ENCODE data around the gene USP19. TPM values are rescaled to one million over a fixed set of nuclear protein-coding genes. Genes with fewer than 3 reads are reported as not detected.

USP19 gene
- polyA plus RNA-seq, 1 donor from 2014 or later = 58.5 TPM

DNA sequence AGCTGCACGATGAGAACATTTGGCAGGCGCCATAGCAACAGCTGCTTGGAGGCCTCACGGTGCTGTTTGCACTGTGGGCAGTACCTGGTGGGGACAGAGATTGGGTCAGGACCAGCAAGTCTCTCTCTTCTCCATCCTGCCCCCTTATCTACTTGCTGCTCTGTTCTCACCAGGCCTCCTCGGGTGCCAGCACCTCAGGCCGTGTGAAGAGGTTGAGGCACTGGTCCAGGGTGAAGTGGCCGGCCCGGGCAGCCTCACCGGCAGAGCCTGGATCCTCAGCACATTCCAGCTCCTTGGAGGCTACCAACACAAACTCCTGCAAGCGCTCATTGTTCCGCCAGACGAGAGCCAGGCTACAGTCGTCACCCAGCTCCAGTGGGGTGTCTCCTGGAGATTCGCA, 9.8 kb downstream of the USP19 start:
- H3K79me2 ChIP-seq (replicated peaks; ENCODE audit: insufficient read depth, low read length) = no peaks in the 10 kb centered on the region
- H3F3A ChIP-seq (ENCODE audit: insufficient read depth, low read length, poor library complexity, severe bottlenecking) = peaks cover 1% of the 10 kb centered on the region
- no peak overlapping the region for H3K27ac ChIP-seq (ENCODE audit: low read length)
- no peaks in the 10 kb centered on the region for H3K9me3 ChIP-seq (ENCODE audit: low read length)
- H3K9me2 ChIP-seq (ENCODE audit: insufficient read depth, low read length) = no peaks in the 10 kb centered on the region
- H4K20me1 ChIP-seq (ENCODE audit: insufficient read depth) = no peaks in the 10 kb centered on the region
- H3K4me2 ChIP-seq (ENCODE audit: low read length) = no peak overlapping the region
- H3K4me3 ChIP-seq (ENCODE audit: low read length) = no peak overlapping the region
- no peak overlapping the region for H3K9ac ChIP-seq (ENCODE audit: low read length)
- H3K27me3 ChIP-seq (ENCODE audit: insufficient read depth, low read depth, low read length) = no peaks in the 10 kb centered on the region
- TF ChIP-seq RAD21 (conservative IDR thresholded peaks at IDR 0.05) (no peak), MXI1 (conservative IDR thresholded peaks at IDR 0.05; ENCODE audit: poor library complexity, severe bottlenecking) (no peak), EP300 (conservative IDR thresholded peaks at IDR 0.05; ENCODE audit: poor library complexity, severe bottlenecking) (no peak), EZH2 (IDR thresholded peaks at IDR 0.05; ENCODE audit: borderline replicate concordance, insufficient read depth, low read length, poor library complexity, severe bottlenecking) (no peak), TAF1 (IDR thresholded peaks at IDR 0.05; ENCODE audit: low read depth) (no peak), SMC3 (conservative IDR thresholded peaks at IDR 0.05; ENCODE audit: poor library complexity) (no peak), POLR2AphosphoS5 (IDR thresholded peaks at IDR 0.05) (no peak)
- TF ChIP-seq, protein P1, sequence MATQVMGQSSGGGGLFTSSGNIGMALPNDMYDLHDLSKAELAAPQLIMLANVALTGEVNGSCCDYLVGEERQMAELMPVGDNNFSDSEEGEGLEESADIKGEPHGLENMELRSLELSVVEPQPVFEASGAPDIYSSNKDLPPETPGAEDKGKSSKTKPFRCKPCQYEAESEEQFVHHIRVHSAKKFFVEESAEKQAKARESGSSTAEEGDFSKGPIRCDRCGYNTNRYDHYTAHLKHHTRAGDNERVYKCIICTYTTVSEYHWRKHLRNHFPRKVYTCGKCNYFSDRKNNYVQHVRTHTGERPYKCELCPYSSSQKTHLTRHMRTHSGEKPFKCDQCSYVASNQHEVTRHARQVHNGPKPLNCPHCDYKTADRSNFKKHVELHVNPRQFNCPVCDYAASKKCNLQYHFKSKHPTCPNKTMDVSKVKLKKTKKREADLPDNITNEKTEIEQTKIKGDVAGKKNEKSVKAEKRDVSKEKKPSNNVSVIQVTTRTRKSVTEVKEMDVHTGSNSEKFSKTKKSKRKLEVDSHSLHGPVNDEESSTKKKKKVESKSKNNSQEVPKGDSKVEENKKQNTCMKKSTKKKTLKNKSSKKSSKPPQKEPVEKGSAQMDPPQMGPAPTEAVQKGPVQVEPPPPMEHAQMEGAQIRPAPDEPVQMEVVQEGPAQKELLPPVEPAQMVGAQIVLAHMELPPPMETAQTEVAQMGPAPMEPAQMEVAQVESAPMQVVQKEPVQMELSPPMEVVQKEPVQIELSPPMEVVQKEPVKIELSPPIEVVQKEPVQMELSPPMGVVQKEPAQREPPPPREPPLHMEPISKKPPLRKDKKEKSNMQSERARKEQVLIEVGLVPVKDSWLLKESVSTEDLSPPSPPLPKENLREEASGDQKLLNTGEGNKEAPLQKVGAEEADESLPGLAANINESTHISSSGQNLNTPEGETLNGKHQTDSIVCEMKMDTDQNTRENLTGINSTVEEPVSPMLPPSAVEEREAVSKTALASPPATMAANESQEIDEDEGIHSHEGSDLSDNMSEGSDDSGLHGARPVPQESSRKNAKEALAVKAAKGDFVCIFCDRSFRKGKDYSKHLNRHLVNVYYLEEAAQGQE (IDR thresholded peaks at IDR 0.05; ENCODE audit: borderline replicate concordance) = no peak
- TF ChIP-seq, protein P2, sequence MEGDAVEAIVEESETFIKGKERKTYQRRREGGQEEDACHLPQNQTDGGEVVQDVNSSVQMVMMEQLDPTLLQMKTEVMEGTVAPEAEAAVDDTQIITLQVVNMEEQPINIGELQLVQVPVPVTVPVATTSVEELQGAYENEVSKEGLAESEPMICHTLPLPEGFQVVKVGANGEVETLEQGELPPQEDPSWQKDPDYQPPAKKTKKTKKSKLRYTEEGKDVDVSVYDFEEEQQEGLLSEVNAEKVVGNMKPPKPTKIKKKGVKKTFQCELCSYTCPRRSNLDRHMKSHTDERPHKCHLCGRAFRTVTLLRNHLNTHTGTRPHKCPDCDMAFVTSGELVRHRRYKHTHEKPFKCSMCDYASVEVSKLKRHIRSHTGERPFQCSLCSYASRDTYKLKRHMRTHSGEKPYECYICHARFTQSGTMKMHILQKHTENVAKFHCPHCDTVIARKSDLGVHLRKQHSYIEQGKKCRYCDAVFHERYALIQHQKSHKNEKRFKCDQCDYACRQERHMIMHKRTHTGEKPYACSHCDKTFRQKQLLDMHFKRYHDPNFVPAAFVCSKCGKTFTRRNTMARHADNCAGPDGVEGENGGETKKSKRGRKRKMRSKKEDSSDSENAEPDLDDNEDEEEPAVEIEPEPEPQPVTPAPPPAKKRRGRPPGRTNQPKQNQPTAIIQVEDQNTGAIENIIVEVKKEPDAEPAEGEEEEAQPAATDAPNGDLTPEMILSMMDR (IDR thresholded peaks at IDR 0.05; ENCODE audit: poor library complexity, severe bottlenecking) = no peak
- peaks cover 7% of the 10 kb centered on the region for H3K36me3 ChIP-seq (ENCODE audit: insufficient read depth, low read length)
- no peak overlapping the region for H2AFZ ChIP-seq (ENCODE audit: low read depth, low read length)

DNA sequence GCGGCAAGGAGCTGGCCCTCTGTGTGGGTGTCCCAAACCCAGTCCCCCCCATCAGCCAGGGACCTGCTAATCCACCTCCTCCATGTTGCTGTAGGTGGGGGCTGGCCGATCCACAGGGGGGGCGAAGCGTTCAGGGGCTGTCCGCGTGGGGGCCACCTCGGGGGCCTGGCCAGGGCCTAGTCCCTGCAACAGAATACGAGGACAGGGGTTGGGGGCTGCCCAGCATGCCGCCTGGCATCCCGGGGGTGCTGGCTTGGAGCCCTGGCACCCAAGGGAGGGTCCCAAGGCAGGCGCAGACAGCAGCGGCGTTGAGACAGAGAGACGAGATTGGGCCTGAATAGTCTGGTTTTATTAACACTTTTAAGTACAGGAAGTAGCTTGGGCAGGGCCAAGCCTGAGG, 12.3 kb downstream of the USP19 start:
- H3F3A ChIP-seq (ENCODE audit: insufficient read depth, low read length, poor library complexity, severe bottlenecking) = peaks cover 3% of the 10 kb centered on the region
- H3K9me2 ChIP-seq (ENCODE audit: insufficient read depth, low read length) = no peaks in the 10 kb centered on the region
- H3K79me2 ChIP-seq (replicated peaks; ENCODE audit: insufficient read depth, low read length) = peaks cover 10% of the 10 kb centered on the region
- H3K27me3 ChIP-seq (ENCODE audit: insufficient read depth, low read depth, low read length) = no peaks in the 10 kb centered on the region
- no peak overlapping the region for H2AFZ ChIP-seq (ENCODE audit: low read depth, low read length)
- H3K4me2 ChIP-seq (ENCODE audit: low read length) = no peak overlapping the region
- H3K36me3 ChIP-seq (ENCODE audit: insufficient read depth, low read length) = no peaks in the 10 kb centered on the region
- H3K9ac ChIP-seq (ENCODE audit: low read length) = no peak overlapping the region
- H4K20me1 ChIP-seq (ENCODE audit: insufficient read depth) = no peaks in the 10 kb centered on the region
- no peak overlapping the region for H3K4me3 ChIP-seq (ENCODE audit: low read length)
- no peaks in the 10 kb centered on the region for H3K9me3 ChIP-seq (ENCODE audit: low read length)
- no peak overlapping the region for H3K27ac ChIP-seq (ENCODE audit: low read length)
- no peak for TF ChIP-seq RAD21 (conservative IDR thresholded peaks at IDR 0.05)
- TF ChIP-seq EP300 (conservative IDR thresholded peaks at IDR 0.05; ENCODE audit: poor library complexity, severe bottlenecking) = no peak

Measured in neural cell (in vitro differentiated cells).